GM18507 (cell line): ENCODE data around the gene EZH2.

Source experiments
- DNase-seq: peaks from one replicate; pipeline ENCODE4 v3.0.0; 2011; ENCODE audit warnings: low read depth; ENCODE audit not compliant: insufficient read length; ENCODE audit errors: extremely low spot score
- FAIRE-seq: peaks from 2 replicates; lab custom pipeline; 2011; peaks lifted over from hg19 to GRCh38; lab: Jason Lieb, UNC

EZH2 gene

DNA sequence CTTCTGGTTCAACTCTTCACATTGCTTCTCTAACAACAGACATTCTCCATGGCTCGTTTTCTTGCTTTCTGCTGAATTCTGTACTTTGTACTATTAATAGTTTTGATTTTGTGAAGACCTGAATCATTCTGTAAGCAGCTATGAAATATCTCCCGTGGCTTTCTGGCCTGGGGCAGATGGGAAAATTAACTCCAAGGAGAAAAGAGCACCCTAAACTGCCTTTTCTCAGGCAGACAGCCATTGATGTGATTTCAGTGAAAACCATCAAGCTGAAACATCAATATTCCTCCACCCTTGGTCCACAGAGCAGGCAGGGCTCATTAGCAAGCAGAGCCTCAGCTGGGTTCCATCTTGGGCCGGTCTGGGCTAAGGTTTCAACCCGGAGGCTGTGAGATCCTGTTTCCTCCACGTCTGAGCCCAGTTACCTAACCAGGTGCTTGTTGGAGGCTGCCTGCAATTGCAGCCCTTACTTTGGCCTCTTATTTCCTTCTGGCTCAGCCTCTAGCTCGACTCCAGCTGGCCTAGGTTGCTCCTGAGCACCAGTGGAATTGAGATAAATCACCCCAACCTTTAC lies 21.1 kb upstream of the EZH2 start:
- DNase-seq (no peak), FAIRE-seq (no peak)

DNA sequence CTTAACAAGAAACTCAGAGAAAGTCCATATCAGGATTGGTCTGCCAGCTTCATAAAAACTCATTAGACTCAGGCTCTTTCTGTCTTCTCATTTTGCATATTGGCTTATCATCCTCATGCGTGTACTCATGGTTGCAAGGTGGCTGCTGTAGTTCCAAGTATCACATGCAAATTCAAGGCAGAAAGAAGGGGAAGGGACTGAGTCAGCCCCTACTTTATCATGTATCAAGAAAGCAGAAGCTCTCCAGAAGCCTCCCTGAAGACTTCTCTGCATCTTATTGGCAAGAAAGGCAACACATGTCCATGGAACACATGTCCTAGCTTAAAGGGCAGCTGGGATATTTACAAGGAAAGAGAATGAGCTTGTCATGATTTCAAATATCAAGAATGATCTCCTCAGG lies 19.4 kb upstream of the EZH2 start:
- FAIRE-seq (no peak), DNase-seq (no peak)

- FAIRE-seq (no peak), DNase-seq (no peak)
These were observed 17.1 kb upstream of the EZH2 start for GRCh38 chr7:148901178-148901577.

DNA sequence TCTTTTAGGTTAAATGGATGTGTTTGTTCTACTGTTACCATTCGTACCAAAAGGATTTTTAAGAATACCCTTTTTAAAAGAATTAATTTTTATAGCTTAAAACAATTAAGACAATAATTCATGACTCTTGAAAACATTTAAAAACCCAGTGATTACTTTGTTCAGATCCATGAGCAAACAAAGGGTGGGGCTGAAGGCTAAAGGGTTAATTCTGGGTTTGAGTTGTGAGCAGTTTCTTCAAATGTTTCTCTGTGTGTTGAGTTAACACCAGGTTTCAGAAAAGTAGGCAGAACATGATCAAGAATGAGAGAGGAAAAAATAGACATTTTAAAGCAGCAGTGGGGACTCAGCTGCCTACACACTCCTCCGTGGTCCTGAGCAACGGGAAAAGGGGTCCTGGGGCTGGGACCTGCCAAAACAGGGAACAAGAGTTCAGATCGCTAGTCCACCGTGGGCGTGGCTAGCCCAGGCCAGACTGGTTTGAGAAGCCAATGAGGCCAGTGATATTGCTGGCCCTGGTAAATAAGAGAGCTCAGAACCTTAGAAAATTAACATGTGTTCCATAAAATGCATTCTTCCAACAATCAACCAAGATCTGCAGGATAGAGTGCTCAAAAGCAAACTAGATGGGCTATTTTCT lies 14.9 kb upstream of the EZH2 start:
- FAIRE-seq = no peak
- no peak for DNase-seq

DNA sequence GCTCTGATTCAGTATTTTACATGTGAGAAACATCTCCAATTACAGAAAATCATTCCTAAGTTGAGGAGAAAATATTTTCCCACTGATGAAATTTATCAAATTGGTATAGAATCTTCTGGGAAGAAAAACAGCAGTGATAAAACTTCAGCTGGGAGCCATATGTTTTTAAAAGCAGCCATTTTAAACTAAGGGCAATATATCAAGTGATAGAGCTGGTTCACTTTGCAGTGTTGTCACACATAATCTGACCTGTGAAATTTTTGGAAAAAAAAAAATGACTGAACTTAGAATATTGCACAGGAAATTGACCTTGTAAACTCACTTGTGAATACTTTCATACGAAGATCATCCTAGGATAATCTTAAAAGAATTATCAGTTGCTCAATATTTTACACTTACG lies 10.5 kb upstream of the EZH2 start:
- no peak for DNase-seq
- FAIRE-seq = no peak

DNA sequence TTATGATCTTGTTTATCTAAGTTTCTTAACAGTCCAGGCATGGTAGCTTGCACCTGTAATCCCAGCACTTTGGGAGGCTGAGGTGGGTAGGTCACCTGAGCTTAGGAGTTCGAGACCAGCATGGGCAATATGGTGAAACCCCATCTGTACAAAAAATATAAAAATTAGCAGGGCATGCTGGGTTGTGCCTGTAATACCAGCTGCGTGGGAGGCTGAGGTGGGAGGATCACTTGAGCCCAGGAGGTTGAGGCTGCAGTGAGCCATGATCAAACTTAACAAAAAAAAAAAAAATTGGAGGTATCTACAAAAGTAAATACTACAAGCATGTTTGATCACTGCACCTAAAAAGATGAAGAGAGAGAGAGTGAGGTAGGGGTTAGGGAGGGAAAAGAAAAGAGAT lies 9.0 kb upstream of the EZH2 start:
- no peak for FAIRE-seq

DNA sequence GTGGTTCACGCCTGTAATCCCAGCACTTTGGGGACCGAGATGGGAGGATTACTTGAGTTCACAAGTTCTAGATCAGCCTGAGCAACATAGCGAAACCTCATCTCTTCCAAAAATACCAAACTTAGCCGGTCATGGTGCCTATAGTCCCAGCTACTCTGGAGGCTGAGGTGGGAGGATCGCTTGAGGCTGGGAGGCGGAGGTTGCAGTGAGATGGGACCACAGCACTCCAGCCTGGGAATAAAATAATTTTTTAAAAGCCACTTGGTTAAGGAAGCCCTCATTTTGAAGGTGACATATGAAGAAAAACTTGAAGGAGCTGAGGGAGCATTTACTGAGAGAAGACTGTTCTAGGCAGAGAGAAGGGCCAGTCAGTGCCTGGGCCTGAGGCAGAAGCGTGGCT lies 4.2 kb upstream of the EZH2 start:
- DNase-seq (no peak), FAIRE-seq (no peak)

More for the DNA sequence above, 9.0 kb upstream of the EZH2 start:
- DNase-seq = no peak

DNA sequence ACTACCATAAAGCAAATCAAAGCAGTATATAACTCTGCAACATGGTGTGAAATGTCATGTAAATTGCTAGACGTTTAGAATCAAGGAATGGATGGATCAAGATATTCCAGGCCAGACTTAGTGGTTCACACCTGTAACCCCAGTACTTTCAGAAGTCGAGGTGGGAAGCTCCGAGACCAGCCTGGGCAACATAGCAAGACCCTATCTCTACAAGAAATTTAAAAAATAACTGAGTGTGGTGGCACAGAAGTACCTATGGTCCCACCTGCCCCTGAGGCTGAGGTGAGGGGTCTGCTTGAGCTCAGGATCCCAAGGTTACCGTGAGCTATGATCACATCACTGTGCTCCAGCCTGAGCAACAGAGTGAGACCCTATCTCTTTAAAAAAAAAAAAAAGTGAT lies 2.8 kb upstream of the EZH2 start:
- DNase-seq = no peak
- no peak for FAIRE-seq

DNA sequence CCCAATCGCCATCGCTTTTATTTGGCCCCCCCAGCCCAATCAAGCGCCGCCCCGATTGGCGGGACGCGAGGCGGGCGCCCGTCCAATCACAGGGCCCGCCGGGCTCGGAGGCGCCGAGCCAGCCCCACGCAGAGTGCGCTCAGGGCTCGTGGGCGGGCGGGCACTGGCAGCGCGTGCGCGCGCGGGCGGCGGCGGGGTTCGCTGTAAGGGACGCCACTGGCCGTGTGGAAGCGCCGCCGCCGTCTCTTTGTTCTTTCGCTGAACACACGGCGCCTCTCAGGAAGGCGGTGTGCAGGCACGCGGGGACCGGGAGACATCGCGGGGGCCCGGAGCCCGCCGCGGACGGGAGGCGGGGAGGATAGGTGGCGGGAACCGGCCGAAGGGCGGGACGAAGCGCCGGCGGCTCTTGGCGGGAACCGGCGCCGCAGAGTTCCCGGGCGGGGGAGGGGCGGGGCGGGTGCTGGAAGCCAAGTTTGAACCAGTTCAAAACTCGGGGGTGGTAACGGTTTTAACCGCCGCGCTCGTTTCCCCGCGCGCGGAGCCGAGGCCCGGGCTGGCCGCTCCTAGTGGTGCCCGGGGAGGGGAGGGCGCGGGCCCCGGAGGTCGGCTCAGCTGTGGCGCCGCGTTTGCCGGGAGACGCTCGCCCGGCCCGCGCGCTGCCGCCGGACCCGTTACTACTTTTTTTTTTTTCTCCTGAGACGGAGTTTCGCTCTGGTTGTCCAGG lies 370 bp upstream of the EZH2 start:
- FAIRE-seq (peak; percentile 81), DNase-seq (peak; percentile 94)

DNA sequence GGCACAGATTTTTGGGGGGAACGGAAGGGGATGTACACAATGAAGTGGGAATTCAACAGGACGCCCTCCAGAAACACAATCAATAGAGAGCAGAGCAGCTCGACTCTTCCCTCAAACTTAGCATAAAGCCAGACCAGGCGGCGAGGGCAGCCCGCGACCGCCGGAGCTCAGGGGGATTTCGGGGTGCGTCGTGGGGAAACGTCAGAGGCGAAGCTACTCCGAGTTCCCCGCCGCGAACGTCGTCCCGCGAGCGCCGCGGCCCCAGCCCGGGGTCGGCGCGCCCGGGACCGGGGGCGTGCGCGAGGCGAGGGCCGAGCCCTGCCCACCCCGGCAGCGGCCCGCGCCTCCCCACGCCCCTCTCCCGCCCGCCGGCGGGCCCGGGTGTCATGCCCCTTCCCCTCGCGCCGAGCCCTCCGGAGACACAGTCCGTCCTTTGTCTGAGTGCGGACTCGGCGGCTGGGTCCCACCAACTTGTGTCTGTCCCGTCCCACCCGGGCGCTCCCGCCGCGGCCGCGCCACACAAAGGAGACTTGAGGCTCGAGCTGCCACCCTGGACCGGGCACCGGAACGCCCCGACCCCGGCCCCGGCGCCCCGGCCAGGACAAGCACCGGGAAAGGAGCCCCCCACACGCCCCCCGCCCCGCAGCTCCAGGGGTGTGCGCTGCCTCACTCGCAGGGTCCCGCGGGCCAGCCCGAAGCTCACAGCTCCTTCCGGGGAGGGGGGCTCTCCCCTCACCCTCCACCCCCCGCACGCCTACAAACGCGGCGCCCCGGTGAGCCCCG lies 634 bp downstream of the EZH2 start:
- DNase-seq (no peak), FAIRE-seq (no peak)

- peak; percentile 24 for FAIRE-seq
- no peak for DNase-seq
These were observed 1.2 kb downstream of the EZH2 start for GRCh38 chr7:148882841-148883265.

DNA sequence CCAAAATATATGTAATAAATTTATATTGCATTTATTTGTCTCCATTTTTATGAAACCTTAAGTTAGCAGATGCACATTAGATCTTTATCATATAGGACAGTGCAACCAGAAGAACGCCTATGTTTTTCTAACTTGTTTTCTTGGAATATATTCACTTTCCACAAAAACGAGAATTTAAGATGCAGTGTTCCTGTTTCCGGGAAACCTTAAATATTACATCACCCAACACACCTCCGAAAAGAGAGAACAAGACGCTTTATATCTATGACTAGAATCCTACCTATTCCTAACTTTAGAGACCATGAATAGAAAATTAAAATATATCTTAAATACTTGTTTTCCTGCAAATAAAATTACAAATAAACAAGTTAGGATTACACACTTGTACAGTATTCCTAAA lies 1.9 kb downstream of the EZH2 start:
- no peak for FAIRE-seq

GRCh38 chr7:148878317-148878716 lies 5.8 kb downstream of the EZH2 start:
- no peak for DNase-seq
- no peak for FAIRE-seq

More for the DNA sequence above, 1.9 kb downstream of the EZH2 start:
- DNase-seq = no peak

DNA sequence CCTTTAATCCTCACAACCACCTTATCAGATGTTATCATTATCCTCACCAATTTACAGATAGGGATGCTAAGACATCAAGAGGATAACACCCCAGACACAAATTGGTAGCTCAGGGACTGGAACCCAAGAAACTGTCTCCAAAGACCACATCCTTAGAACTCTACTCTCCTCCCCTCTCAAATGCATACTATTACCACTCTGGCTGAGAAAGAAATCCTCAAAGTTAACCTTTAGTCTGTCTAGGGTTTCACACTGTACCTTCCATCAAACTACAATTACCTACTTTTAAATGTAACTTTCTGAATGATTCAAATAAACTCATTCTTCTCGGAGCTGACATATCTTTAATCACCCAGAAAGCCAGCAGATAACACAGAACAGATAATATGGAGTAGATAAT lies 6.6 kb downstream of the EZH2 start:
- no peak for DNase-seq
- FAIRE-seq = no peak

- DNase-seq (no peak), FAIRE-seq (no peak)
These were observed 11.9 kb downstream of the EZH2 start for GRCh38 chr7:148872188-148872587.

DNA sequence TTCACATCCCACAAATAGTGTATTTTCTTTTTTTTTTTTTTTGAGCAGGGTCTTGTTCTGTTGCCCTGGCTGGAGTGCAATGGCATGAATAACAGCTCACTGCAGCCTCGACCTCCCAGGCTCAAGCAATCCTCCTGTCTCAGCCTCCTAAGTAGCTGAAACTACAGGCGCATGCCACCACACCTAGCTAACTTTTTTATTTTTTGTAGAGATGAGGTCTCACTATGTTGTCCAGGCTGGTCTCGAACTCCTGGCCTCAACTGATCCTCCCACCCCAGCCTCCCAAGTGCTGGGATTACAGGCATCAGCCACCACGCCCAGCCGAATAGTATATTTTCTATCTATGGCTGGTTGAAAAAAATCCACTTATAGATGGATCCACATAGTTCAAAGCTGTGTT lies 12.5 kb downstream of the EZH2 start:
- FAIRE-seq (no peak), DNase-seq (no peak)

GRCh38 chr7:148871030-148871429 lies 13.1 kb downstream of the EZH2 start:
- FAIRE-seq (no peak), DNase-seq (no peak)

DNA sequence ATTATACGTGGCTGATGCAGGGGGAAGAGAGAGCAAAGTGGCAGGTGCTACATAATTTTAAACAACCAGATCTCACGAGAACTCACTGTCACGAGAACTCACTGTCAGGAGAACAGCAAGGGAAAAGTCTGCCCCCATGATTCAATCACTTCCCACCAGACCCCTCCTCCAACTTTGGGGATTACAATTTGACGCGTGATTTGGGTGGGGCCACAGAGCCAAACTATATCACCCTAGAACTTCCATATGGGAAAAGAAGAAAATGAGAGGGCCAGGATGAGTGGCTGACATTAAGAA lies 15.8 kb downstream of the EZH2 start:
- FAIRE-seq = no peak
- no peak for DNase-seq

DNA sequence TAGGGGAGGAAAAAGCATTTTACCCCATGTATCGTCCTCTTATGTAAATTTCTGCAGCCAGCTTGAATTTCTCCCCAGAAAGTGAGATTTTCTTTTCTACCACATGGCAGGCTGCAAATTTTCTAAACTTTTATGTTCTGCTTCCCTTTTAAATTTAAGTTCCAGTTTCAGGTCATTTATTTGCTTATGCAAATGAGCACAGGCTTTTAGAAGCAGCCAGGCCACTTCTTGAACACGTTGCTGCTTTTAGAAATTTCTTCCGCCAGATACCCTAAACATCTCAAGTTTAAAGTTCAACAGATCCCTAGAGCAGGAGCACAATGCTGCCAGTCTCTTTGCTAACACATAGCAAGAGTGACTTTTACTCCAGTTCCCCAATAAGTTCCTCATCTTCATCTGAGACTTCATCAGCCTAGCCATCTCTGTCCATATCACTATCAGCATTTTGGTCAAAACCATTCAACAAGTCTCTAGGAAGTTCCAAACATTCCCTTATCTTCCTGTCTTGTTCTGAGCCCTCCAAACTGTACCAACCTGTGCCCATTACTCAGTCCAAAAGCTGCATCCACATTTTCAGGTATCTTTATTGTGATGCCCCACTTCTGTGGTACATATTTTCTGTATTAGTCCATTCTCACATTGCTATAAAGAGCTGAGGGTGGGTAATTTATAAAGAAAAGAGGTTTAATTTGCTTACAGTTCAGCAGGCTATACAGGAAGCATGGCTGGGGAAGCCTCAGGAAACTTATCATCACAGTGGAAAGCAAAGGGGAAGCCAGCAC lies 16.3 kb downstream of the EZH2 start:
- DNase-seq (no peak), FAIRE-seq (peak; percentile 75)

- FAIRE-seq = no peak
These were observed 17.7 kb downstream of the EZH2 start for GRCh38 chr7:148866362-148866761.

More at GRCh38 chr7:148866362-148866761, 17.7 kb downstream of the EZH2 start:
- DNase-seq = no peak
